ENCODE data around the gene SLC6A19.
A peak's percentile ranks its signal among the peaks of the same experiment; 100 is the strongest.

Gene SLC6A19

GRCh38 chr5:1165864-1166263 lies 35.5 kb upstream of the SLC6A19 start:
- no peak for DNase-seq

DNA sequence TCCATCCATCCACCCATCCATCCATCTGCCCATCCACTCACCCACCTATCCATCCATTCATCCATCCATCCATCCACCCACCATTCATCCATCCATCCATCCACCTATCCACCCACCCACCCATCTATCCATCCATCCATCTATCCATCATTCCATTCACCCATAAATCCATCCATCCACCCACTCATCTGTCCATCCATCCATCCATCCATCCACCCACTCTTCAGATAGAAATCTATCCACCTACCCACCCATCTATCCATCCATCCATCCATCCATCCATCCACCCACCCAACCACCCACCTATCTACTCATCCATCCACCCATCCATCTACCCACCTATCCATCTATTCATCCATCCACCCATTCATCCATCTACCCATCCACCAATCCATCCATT lies 35.0 kb upstream of the SLC6A19 start:
- no peak for DNase-seq

- no peak for DNase-seq
Observed at GRCh38 chr5:1167361-1167727, 34.1 kb upstream of the SLC6A19 start.

DNA sequence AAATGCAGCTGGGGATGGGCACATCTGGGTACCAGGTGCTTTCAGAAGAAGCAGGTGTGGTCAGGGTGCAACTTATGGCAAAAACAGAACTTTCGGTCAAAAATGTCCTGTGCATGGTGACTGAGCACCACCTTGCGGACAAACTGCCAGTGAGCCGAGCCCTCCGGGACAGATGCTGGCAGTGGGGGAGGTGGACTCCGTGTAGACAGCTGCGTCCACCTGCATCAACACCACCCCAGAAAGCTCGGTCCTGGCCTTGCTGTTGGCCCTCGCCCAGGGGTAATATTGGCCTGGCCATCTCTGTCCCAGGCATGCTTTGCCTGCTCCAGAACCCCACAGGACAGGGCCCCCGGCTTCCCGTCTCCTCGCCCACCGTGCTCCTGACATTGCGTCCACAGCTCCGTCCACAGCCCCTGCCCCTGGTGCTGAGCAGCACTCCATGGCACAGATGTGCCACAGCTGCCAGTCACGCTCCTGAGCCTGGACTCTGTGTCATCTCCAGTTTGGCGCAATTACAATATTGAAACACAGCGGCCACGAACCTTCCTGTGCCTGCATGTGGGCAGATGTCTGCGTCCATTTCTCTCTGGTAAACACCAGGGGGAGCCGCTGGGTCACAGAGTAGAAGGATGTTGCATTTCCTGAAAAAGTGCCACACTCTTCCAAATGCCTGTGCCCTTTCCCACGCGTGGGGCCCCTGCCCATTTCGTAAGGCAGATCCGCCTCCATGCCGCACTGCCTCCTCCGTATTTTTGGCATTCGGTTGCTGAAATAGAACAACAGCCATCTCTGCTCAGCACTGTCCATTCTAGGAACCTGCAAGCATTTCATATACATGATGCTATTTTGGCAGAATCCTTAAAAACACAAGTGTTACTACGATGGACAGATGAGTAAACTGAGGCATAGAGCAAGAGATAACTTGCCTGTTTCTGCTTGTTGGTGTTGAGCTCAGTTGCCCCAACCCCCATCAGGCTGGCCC lies 33.4 kb upstream of the SLC6A19 start:
- DNase-seq, result peak in 53 of 56 donors; percentile 9 to 82 (median 48)

GRCh38 chr5:1168796-1169195 lies 32.6 kb upstream of the SLC6A19 start:
- DNase-seq, result no peak

DNA sequence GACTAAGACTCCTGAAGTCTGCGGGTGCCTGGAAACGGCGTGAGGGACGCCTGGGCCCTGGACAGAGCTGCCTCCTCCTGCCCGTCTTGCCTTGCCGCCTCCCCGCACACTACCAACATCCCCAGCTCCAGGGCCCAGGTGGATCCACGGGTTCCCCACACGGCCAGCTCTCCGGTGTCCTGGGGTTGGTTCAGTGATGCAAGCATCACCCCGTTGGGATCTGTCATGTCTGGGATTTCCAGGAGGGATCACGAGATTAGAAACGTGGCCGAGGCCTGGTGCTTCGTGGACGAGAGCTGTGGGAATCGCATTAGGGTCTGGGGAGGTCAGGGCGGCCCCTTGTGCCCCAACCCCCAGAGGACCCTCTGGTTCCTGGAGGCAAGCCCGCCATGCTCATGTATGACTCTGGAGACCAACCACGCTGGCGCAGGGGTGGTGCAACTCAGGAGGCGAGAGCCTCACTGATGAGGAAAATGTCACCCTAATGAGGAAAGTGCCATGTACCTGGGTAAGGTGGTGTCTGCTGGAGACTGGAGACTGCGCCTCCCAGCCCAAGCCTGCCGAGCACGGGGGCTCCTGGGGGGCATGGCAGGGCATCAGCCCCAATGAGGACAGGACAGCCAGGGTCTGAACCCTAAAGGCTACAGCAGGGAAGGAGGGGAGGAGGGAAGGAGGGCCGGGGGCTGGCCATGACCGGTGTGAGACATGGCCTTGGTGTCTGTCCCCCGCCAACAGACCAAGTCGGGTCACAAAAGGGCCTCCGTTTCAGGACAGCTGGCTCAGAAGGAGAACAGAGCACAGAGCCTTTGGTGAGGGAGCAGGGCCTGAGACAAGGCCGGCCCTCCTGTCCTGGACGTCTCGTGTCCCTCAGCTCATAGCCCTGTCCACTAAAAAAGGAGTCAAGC lies 31.9 kb upstream of the SLC6A19 start:
- no peak for DNase-seq

DNA sequence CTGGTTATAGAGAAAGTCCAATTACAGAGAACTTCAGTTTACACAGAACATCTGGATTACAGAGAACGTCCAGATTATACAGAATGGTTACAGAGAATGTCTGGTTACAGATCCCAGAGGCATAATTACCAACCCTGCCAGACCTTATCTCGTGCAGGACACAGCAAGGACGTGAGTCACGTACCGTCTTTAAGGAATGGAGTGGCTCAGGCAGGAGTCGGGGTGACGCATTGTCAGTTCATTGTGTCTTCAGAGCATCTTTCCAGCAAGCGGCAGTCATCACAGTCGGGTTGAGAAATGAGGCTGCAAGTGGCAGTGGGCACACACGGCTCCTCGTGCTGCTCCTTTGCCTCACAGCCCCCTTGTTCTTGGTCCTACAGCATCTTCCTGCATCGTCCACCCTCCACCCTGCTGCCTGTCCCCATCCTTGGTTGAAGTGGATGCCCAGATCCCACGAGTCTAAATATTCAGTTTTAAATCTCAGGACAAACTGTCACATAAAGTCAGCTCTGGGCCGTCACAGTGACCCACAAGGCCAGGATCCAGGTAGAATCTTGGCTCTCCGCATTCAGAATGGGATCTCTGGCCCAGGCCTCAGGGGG lies 30.0 kb upstream of the SLC6A19 start:
- no peak for DNase-seq

- no peak for DNase-seq
Observed at GRCh38 chr5:1172007-1172581, 29.3 kb upstream of the SLC6A19 start.

- DNase-seq, result no peak
Observed at GRCh38 chr5:1172670-1173404, 28.6 kb upstream of the SLC6A19 start.

- no peak for DNase-seq
Observed at GRCh38 chr5:1173485-1174070, 27.8 kb upstream of the SLC6A19 start.

DNA sequence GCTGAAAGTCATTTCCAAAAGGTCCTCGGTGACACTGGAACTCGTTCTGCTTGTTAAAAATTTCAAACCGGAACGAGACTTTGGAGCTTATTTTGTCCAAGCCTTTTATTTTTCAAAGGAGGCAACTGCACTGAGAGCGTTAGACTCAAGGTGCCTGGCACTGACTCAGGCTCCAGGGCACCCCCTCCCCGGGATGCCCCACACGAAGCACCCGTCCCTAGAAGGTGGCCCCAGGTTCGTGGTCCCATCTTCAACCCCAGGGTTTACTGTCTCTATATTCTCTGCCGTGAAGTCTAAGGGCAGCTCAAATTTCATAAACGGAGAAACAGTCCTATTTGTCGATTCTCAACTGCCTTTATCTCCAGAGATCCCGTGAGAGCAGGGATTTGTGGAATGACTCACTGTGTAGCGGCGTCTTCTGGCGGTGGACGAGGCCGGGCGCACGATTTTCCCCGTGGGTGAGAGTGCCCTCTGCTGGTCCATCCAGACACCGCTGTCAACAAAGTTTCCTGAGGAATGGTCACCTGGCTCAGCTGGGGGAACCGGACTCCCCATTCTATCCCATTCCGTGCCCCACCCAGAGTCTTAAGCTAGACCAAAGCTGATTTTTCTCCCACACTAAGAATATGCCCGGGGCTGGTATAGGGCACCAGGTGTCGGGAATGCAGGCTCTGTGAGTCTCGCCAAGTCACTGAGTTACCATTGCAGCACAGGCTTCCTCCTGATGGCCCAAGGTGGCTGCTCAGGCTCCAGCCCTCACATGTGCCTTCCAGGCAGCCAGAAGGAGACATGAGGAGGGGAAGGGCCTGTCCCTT lies 27.1 kb upstream of the SLC6A19 start:
- DNase-seq, result peak in 33 of 56 donors; percentile 4 to 63 (median 23)

GRCh38 chr5:1175015-1175414 lies 26.4 kb upstream of the SLC6A19 start:
- no peak for DNase-seq

- DNase-seq, result no peak
Observed at GRCh38 chr5:1175801-1176472, 25.5 kb upstream of the SLC6A19 start.

- DNase-seq, result no peak
Observed at GRCh38 chr5:1176473-1177391, 24.7 kb upstream of the SLC6A19 start.

DNA sequence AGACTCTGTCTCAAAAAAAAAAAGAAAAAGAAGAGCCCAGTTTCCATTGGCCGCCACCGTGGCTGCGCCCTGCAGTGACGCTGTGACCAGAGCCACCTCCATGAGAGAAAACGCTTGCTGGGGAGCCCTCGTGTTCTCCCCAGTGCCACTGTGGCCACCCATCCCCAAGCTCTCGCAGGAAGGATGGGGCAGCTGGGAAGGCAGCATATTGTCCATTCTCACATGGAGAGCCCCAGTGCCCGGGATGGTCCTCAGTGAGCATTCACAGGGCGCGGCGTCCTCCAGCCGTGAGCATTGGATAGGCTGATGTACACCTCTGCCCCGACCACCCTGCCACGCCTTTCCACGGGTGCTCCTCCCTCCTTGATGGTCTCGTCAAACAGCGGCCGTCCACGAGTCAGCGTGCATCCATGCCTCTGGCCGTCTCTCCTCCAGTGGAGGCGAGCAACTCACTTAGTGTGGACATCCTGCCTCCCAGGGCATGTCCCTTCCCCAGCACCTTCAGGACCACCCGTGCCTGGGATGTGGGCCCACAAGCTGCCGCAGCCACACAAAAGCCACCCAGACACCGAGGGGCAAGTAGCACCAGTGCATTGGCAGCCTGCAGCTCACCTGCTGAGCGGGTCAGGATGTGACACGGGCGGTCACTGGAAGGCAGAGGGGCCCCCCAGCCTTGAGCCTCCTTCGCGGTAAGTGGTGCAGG lies 23.4 kb upstream of the SLC6A19 start:
- no peak for DNase-seq

DNA sequence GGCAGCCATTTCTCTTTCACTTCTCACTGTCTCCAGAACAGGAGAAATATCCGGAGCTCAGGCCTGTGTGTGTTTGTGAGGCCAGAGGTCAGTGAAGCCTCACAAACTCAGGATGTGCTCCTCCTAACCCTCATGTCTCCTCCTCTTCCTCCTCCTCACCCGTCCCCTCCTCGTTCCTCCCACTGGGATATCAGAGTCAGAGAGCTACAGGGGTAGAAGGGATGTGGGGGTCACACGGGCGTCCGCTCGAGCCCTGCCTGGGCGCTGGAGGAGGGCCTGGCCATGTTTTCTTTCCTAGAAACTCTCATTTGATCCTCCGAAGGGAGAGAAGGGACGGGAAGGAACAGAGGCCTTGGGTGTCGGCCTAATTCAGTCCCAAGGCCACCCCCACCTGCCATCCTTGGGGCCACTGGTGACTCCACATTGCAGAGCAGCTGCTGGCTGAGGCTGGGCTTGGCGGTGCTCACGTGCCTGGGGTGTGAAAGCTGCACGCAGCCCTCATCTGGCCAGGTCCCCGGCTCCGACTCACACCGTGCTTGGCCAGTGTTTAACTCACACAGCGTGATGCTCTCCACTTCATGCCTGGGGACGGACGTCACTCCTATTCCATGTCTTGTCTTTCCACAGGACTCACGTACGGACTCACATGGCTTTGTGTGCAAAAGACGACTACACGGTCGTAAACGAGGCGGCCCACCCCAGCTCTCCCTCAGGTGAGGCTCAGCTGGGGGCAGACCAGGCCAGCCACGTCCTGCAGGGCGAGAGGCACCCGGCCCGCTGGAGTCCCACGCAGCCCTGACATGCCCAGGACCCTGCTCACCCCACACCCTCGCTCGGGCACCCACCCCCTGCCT lies 22.6 kb upstream of the SLC6A19 start:
- DNase-seq, result no peak

Measured in amygdala (tissue), 56 donors.